HEK293 (cell line): Measurements from ENCODE around the gene CRTC3.

Experiments
- KLF10 ChIP-seq: fragments of 450-650 bp; IDR thresholded peaks from 2 replicates; pipeline ENCODE4 v1.5.1; 2018; ENCODE audit warnings: missing biosample characterization, mild to moderate bottlenecking, missing genetic modification characterization
- YY1 ChIP-seq: fragments of 450-650 bp; formaldehyde crosslinking; IDR thresholded peaks from 2 replicates; pipeline ENCODE4 v1.5.1; 2018; ENCODE audit warnings: missing biosample characterization, missing genetic modification characterization
- ZBTB1 ChIP-seq: fragments of 450-650 bp; formaldehyde crosslinking; IDR thresholded peaks from 2 replicates; pipeline ENCODE4 v1.5.1; 2016; ENCODE audit warnings: missing biosample characterization, missing genetic modification characterization
- ZNF10 ChIP-seq: fragments of 450-650 bp; formaldehyde crosslinking; IDR thresholded peaks from 2 replicates; pipeline ENCODE4 v1.5.1; 2017; ENCODE audit warnings: missing biosample characterization, missing genetic modification characterization
- ZNF132 ChIP-seq: fragments of 450-650 bp; formaldehyde crosslinking; IDR thresholded peaks from 2 replicates; pipeline ENCODE4 v1.5.1; 2017; ENCODE audit warnings: missing biosample characterization, missing genetic modification characterization, borderline replicate concordance
- ZNF138 ChIP-seq: fragments of 450-650 bp; formaldehyde crosslinking; IDR thresholded peaks from 2 replicates; pipeline ENCODE4 v1.5.1; 2016; ENCODE audit warnings: missing biosample characterization, missing genetic modification characterization, borderline replicate concordance
- ZNF174 ChIP-seq: fragments of 450-650 bp; formaldehyde crosslinking; IDR thresholded peaks from 2 replicates; pipeline ENCODE4 v1.5.0; 2017; ENCODE audit warnings: missing biosample characterization, mild to moderate bottlenecking, missing genetic modification characterization
- ZNF223 ChIP-seq: fragments of 450-650 bp; formaldehyde crosslinking; IDR thresholded peaks from 2 replicates; pipeline ENCODE4 v1.5.1; 2016; ENCODE audit warnings: missing biosample characterization, missing genetic modification characterization
- ZNF394 ChIP-seq: fragments of 450-650 bp; formaldehyde crosslinking; IDR thresholded peaks from 2 replicates; pipeline ENCODE4 v1.5.1; 2016; ENCODE audit warnings: missing biosample characterization, missing genetic modification characterization, mild to moderate bottlenecking, moderate library complexity, borderline replicate concordance
- ZNF558 ChIP-seq: fragments of 450-650 bp; formaldehyde crosslinking; IDR thresholded peaks from 2 replicates; pipeline ENCODE4 v1.5.1; 2016; ENCODE audit warnings: missing biosample characterization, missing genetic modification characterization
- ZNF629 ChIP-seq: fragments of 450-650 bp; formaldehyde crosslinking; IDR thresholded peaks from 2 replicates; pipeline ENCODE4 v1.5.1; 2017; ENCODE audit warnings: missing biosample characterization, missing genetic modification characterization
- TF ChIP-seq, protein P1 (sequence below): fragments of 450-650 bp; formaldehyde crosslinking; IDR thresholded peaks from 2 replicates; pipeline ENCODE4 v1.5.1; 2016; ENCODE audit warnings: missing biosample characterization, missing genetic modification characterization
- TF ChIP-seq, protein P2 (sequence below): sonication (generic); formaldehyde crosslinking; IDR thresholded peaks from 2 replicates; pipeline ENCODE4 v1.8.1; 2022; ENCODE audit warnings: mild to moderate bottlenecking, moderate library complexity, missing genetic modification reagents

DNA sequence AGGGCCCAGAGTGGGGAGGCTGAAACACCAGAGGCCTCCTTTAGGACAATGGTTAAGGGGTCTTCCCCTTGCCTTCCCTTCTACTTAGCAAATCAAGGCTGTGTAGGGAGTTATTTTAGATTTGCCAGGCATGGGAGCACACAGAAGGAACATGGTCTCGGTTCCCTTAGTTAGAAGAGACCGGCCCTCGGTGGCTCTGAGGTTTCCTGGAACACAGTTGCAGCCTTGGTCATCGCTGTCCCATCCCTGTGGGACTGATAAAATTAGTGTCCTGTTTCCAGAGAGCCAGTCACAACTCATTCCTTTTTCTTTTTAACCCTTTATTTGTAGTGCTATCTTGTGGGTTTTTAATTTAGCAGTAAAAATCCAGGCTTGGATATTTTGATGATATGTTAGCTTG lies 81.4 kb downstream of the CRTC3 start:
- no peak for TF ChIP-seq ZNF629 (tag by site-specific recombination)
- no peak for TF ChIP-seq YY1 (tag by site-specific recombination)
- TF ChIP-seq ZNF138 (tag by site-specific recombination) = no peak
- TF ChIP-seq, protein P1, sequence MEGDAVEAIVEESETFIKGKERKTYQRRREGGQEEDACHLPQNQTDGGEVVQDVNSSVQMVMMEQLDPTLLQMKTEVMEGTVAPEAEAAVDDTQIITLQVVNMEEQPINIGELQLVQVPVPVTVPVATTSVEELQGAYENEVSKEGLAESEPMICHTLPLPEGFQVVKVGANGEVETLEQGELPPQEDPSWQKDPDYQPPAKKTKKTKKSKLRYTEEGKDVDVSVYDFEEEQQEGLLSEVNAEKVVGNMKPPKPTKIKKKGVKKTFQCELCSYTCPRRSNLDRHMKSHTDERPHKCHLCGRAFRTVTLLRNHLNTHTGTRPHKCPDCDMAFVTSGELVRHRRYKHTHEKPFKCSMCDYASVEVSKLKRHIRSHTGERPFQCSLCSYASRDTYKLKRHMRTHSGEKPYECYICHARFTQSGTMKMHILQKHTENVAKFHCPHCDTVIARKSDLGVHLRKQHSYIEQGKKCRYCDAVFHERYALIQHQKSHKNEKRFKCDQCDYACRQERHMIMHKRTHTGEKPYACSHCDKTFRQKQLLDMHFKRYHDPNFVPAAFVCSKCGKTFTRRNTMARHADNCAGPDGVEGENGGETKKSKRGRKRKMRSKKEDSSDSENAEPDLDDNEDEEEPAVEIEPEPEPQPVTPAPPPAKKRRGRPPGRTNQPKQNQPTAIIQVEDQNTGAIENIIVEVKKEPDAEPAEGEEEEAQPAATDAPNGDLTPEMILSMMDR (tag by site-specific recombination) = no peak
- TF ChIP-seq ZNF394 = no peak
- TF ChIP-seq ZNF174 (tag by site-specific recombination) = no peak
- TF ChIP-seq ZBTB1 (tag by site-specific recombination) = no peak
- no peak for TF ChIP-seq ZNF223
- no peak for TF ChIP-seq ZNF10 (tag by site-specific recombination)
- TF ChIP-seq, protein P2, sequence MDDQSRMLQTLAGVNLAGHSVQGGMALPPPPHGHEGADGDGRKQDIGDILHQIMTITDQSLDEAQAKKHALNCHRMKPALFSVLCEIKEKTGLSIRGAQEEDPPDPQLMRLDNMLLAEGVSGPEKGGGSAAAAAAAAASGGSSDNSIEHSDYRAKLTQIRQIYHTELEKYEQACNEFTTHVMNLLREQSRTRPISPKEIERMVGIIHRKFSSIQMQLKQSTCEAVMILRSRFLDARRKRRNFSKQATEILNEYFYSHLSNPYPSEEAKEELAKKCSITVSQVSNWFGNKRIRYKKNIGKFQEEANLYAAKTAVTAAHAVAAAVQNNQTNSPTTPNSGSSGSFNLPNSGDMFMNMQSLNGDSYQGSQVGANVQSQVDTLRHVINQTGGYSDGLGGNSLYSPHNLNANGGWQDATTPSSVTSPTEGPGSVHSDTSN (CRISPR knock-in tag) = no peak
- TF ChIP-seq KLF10 (tag by site-specific recombination) = no peak
- no peak for TF ChIP-seq ZNF558 (tag by site-specific recombination)
- no peak for TF ChIP-seq ZNF132 (tag by site-specific recombination)
